GM13976 (cell line): Measurements from ENCODE around the gene CENPF.

ENCODE experiments used
- DNase-seq: peaks from one replicate; pipeline ENCODE4 v3.0.0; 2012; ENCODE audit warnings: low spot score
- CTCF ChIP-seq: IDR thresholded peaks from 2 replicates; pipeline ENCODE4 v1.5.1; 2012; ENCODE audit warnings: borderline replicate concordance, mild to moderate bottlenecking; ENCODE audit not compliant: insufficient read depth; ENCODE audit errors: extremely low read depth, missing control alignments, control extremely low read depth
- in situ Hi-C: fragments of 300-500 bp; cut with MboI; formaldehyde crosslinking; loops from one replicate; pipeline ENCODE4 v1.12.0; 2022; ENCODE audit warnings: low sequenced_read_pairs, mixed read lengths, inconsistent platforms; ENCODE audit not compliant: unreplicated experiment

The CENPF gene

GRCh38 chr1:214683621-214684020, 80.6 kb downstream of the CENPF start:
- in situ Hi-C loops, result no loop called here
- no peak for DNase-seq
- no peak for TF ChIP-seq CTCF

- in situ Hi-C loops, result no loop called here
- no peak for TF ChIP-seq CTCF
- DNase-seq, result no peak
These were observed 82.9 kb downstream of the CENPF start for GRCh38 chr1:214685906-214686305.

GRCh38 chr1:214686497-214686896, 83.5 kb downstream of the CENPF start:
- DNase-seq, result no peak
- in situ Hi-C loops, result no loop called here
- no peak for TF ChIP-seq CTCF

GRCh38 chr1:214688891-214689290, 85.9 kb downstream of the CENPF start:
- in situ Hi-C loops, result no loop called here
- no peak for TF ChIP-seq CTCF
- DNase-seq, result no peak

GRCh38 chr1:214694769-214695168, 91.8 kb downstream of the CENPF start:
- in situ Hi-C loops, result no loop called here
- DNase-seq, result no peak
- TF ChIP-seq CTCF, result no peak

- no peak for DNase-seq
- in situ Hi-C loops, result no loop called here
- no peak for TF ChIP-seq CTCF
These were observed 95.6 kb downstream of the CENPF start for GRCh38 chr1:214698559-214698958.

- no peak for DNase-seq
- in situ Hi-C loops, result no loop called here
- TF ChIP-seq CTCF, result no peak
These were observed 97.4 kb downstream of the CENPF start for GRCh38 chr1:214700437-214700836.
